Calu3 (cell line): Measurements from ENCODE around the gene TNC. TPM values are rescaled to one million over a fixed set of nuclear protein-coding genes. Genes with fewer than 3 reads are reported as not detected.

Experiments used
- BruUV-seq: library from RNA; stranded (reverse); fragments of 400-500 nt; replicated peaks from 2 replicates; lab custom pipeline; 2021; lab: Mats Ljungman, UMichigan
- CTCF ChIA-PET: fragments of 300-600 bp; sonication (Branson Sonifier 250); formaldehyde crosslinking; loops from one replicate; lab custom pipeline; 2022; ENCODE audit warnings: antibody characterized with exemption; lab: Charles Lee
- DNase-seq: peaks from one replicate; pipeline ENCODE4 v3.0.0; 2022
- H3K27ac Mint-ChIP-seq: one replicate; pipeline ENCODE4 v1.8.0; 2022; ENCODE audit warnings: mixed read lengths; ENCODE audit not compliant: unreplicated experiment
- H3K27me3 Mint-ChIP-seq: one replicate; pipeline ENCODE4 v1.8.0; 2022; ENCODE audit warnings: mixed read lengths; ENCODE audit not compliant: unreplicated experiment
- H3K36me3 Mint-ChIP-seq: one replicate; pipeline ENCODE4 v1.8.0; 2022; ENCODE audit warnings: mild to moderate bottlenecking, moderate library complexity, mixed read lengths; ENCODE audit not compliant: insufficient read depth, unreplicated experiment
- H3K4me1 Mint-ChIP-seq: one replicate; pipeline ENCODE4 v1.8.0; 2022; ENCODE audit warnings: mild to moderate bottlenecking, low read depth, mixed read lengths; ENCODE audit not compliant: unreplicated experiment
- H3K4me3 Mint-ChIP-seq: one replicate; pipeline ENCODE4 v1.8.0; 2022; ENCODE audit warnings: mild to moderate bottlenecking, low read depth, moderate library complexity, mixed read lengths; ENCODE audit not compliant: unreplicated experiment
- H3K9me3 Mint-ChIP-seq: one replicate; pipeline ENCODE4 v1.8.0; 2022; ENCODE audit warnings: low read depth, mixed read lengths; ENCODE audit not compliant: unreplicated experiment
- CTCF ChIP-seq: fragments of 200-600 bp; IDR thresholded peaks from one replicate; pipeline ENCODE4 v1.8.0; 2022; ENCODE audit warnings: antibody characterized with exemption; ENCODE audit not compliant: unreplicated experiment
- intact Hi-C: fragments of 100-400 bp; cut with micrococcal nuclease; formaldehyde crosslinking; loops from one replicate; pipeline ENCODE4 v1.10.0; 2022; ENCODE audit not compliant: unreplicated experiment
- total RNA-seq: library from RNA; stranded (reverse); gene quantifications from 2 replicates; pipeline ENCODE4 v1.2.3, GENCODE V29; 2022

The TNC gene
- total RNA-seq, 1 experiment from 2014 or later: 1.0 TPM

- Mint-ChIP-seq H3K9me3 (peaks cover 3% of the 10 kb centered on the region), H3K27ac (no peak overlapping the region), H3K36me3 (no peaks in the 10 kb centered on the region), H3K27me3 (peaks cover 30% of the 10 kb centered on the region), H3K4me1 (no peaks in the 10 kb centered on the region), H3K4me3 (no peak overlapping the region)
- intact Hi-C loops: no loop called here
- no TSS peak for BruUV-seq
- no peak for TF ChIP-seq CTCF
- DNase-seq: no peak
- CTCF ChIA-PET: interaction anchor here (0.6 kb wide), 1 partner anchor 196 kb away, joined by 7 read pairs; no protein-coding TSS in a partner anchor
Measured at GRCh38 chr9:115093520-115093919, 24.4 kb downstream of the TNC start.

GRCh38 chr9:115090486-115090885 is 27.5 kb downstream of the TNC start:
- Mint-ChIP-seq H3K27ac (no peak overlapping the region), H3K36me3 (no peaks in the 10 kb centered on the region), H3K4me1 (no peaks in the 10 kb centered on the region), H3K27me3 (peaks cover 13% of the 10 kb centered on the region), H3K4me3 (no peak overlapping the region), H3K9me3 (no peaks in the 10 kb centered on the region)
- CTCF ChIA-PET: no interaction called here
- intact Hi-C loops: no loop called here
- no TSS peak for BruUV-seq
- no peak for DNase-seq
- TF ChIP-seq CTCF: no peak

- no TSS peak for BruUV-seq
- H3K4me3 Mint-ChIP-seq: no peak overlapping the region
Measured at GRCh38 chr9:115088860-115089259, 29.1 kb downstream of the TNC start.

GRCh38 chr9:115086886-115087285 is 31.1 kb downstream of the TNC start:
- no peaks in the 10 kb centered on the region for H3K9me3 Mint-ChIP-seq
- no TSS peak for BruUV-seq

More at GRCh38 chr9:115088860-115089259, 29.1 kb downstream of the TNC start:
- peaks cover 13% of the 10 kb centered on the region for H3K27me3 Mint-ChIP-seq
- intact Hi-C loops: no loop called here
- DNase-seq: no peak
- H3K9me3 Mint-ChIP-seq: no peaks in the 10 kb centered on the region
- TF ChIP-seq CTCF: no peak
- no peaks in the 10 kb centered on the region for H3K4me1 Mint-ChIP-seq
- H3K27ac Mint-ChIP-seq: no peak overlapping the region
- H3K36me3 Mint-ChIP-seq: no peaks in the 10 kb centered on the region
- CTCF ChIA-PET: no interaction called here

More at GRCh38 chr9:115086886-115087285, 31.1 kb downstream of the TNC start:
- Mint-ChIP-seq H3K36me3 (no peaks in the 10 kb centered on the region), H3K4me3 (no peak overlapping the region), H3K27me3 (peaks cover 6% of the 10 kb centered on the region), H3K27ac (no peak overlapping the region), H3K4me1 (no peaks in the 10 kb centered on the region)
- TF ChIP-seq CTCF: no peak
- intact Hi-C loops: no loop called here
- CTCF ChIA-PET: no interaction called here
- DNase-seq: no peak
